Activated naive CD8-positive, alpha-beta T cell treated with anti-CD3 and anti-CD28 coated beads for 36 hours (primary cell): Measurements from ENCODE around the gene BGLAP. TPM values are rescaled to one million over a fixed set of nuclear protein-coding genes. Genes with fewer than 3 reads are reported as not detected.

Experiments
- DNase-seq: peaks from one replicate; pipeline ENCODE4 v3.0.0; 2021
- H3K27ac Mint-ChIP-seq: one replicate; pipeline ENCODE4 v1.8.0; 2022; ENCODE audit warnings: mild to moderate bottlenecking, moderate library complexity, mixed read lengths
- H3K27me3 Mint-ChIP-seq: one replicate; pipeline ENCODE4 v1.8.0; 2022; ENCODE audit warnings: mild to moderate bottlenecking, mixed read lengths
- H3K36me3 Mint-ChIP-seq: one replicate; pipeline ENCODE4 v1.8.0; 2021; ENCODE audit warnings: mild to moderate bottlenecking, mixed read lengths
- H3K4me1 Mint-ChIP-seq: one replicate; pipeline ENCODE4 v1.8.0; 2021; ENCODE audit warnings: mixed read lengths
- H3K4me3 Mint-ChIP-seq: one replicate; pipeline ENCODE4 v1.8.0; 2022; ENCODE audit warnings: mild to moderate bottlenecking, moderate library complexity, mixed read lengths
- H3K9me3 Mint-ChIP-seq: one replicate; pipeline ENCODE4 v1.8.0; 2022; ENCODE audit warnings: mixed read lengths
- total RNA-seq, 2 experiments: library from RNA; stranded (reverse); gene quantifications; one replicate each; pipeline ENCODE4 v1.2.3, GENCODE V29; 2021

The BGLAP gene
- total RNA-seq, 2 experiments from 2014 or later = 1.6 to 2.2 TPM

DNA sequence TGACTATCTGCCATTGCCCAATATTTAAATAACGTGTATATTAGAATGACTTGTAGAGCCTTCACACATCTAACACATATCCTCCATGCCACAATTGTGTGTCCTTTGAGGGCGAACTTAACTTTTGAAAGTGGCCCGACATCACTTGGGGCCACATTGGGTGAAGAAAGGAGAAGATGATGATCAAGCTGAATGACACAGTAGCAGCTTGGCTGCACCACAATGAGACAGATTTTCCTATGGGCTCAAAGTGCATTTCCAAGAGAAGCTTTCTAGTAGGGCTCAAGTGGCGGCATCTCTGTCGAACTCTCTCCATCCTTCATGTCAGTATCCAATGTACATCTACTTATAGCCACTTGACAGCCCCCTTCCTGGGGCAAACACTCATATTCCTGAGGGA lies 3.7 kb upstream of the BGLAP start:
- no peaks in the 10 kb centered on the region for H3K9me3 Mint-ChIP-seq
- H3K4me3 Mint-ChIP-seq = no peak overlapping the region
- DNase-seq = no peak
- H3K4me1 Mint-ChIP-seq = peaks cover 8% of the 10 kb centered on the region
- peaks cover 21% of the 10 kb centered on the region for H3K36me3 Mint-ChIP-seq
- H3K27me3 Mint-ChIP-seq = no peaks in the 10 kb centered on the region
- peak overlapping the region; percentile 45 for H3K27ac Mint-ChIP-seq

DNA sequence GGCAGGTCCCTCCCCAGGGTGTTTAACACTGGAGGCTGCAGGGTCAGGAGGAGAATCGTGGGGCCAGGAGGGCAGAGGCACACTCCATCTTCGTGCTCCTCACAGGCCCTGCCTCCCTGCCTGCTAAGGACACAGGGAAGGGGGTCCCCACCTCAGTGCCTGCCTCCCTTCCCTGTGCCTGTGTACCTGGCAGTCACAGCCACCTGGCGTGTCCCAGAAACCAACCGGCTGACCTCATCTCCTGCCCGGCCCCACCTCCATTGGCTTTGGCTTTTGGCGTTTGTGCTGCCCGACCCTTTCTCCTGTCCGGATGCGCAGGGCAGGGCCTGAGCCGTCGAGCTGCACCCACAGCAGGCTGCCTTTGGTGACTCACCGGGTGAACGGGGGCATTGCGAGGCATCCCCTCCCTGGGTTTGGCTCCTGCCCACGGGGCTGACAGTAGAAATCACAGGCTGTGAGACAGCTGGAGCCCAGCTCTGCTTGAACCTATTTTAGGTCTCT lies 623 bp upstream of the BGLAP start:
- DNase-seq = no peak
- H3K4me1 Mint-ChIP-seq = peaks cover 23% of the 10 kb centered on the region
- peaks cover 17% of the 10 kb centered on the region for H3K36me3 Mint-ChIP-seq
- H3K27me3 Mint-ChIP-seq = no peaks in the 10 kb centered on the region
- H3K9me3 Mint-ChIP-seq = no peaks in the 10 kb centered on the region
- no peak overlapping the region for H3K4me3 Mint-ChIP-seq
- no peak overlapping the region for H3K27ac Mint-ChIP-seq

DNA sequence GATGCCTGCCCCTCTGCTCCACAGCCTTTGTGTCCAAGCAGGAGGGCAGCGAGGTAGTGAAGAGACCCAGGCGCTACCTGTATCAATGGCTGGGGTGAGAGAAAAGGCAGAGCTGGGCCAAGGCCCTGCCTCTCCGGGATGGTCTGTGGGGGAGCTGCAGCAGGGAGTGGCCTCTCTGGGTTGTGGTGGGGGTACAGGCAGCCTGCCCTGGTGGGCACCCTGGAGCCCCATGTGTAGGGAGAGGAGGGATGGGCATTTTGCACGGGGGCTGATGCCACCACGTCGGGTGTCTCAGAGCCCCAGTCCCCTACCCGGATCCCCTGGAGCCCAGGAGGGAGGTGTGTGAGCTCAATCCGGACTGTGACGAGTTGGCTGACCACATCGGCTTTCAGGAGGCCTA lies 754 bp downstream of the BGLAP start:
- no peaks in the 10 kb centered on the region for H3K27me3 Mint-ChIP-seq
- H3K36me3 Mint-ChIP-seq = peaks cover 13% of the 10 kb centered on the region
- no peak overlapping the region for H3K27ac Mint-ChIP-seq
- no peak for DNase-seq
- peaks cover 23% of the 10 kb centered on the region for H3K4me1 Mint-ChIP-seq
- no peaks in the 10 kb centered on the region for H3K9me3 Mint-ChIP-seq
- H3K4me3 Mint-ChIP-seq = no peak overlapping the region

DNA sequence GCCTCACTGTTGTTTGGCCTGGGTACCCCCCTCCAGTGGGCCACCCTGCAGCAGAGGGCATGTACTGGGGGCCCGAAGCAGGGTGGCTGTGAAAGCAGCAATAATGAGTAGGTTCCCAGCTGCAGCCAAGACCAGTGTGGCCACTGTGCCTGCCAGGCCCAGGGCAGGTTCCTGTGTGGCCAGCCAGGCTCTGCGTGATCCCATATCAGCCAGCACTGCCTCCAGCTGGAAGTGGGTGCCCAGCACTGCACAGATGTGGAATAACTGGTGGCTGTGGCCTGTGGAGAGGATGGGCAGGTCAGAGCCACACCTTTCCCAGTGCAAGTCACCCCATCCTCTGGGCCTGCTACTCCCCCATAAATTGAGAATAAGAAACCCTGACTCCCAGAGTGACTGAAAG lies 2.1 kb downstream of the BGLAP start:
- Mint-ChIP-seq H3K9me3 (no peaks in the 10 kb centered on the region), H3K4me1 (peaks cover 16% of the 10 kb centered on the region), H3K27me3 (no peaks in the 10 kb centered on the region), H3K36me3 (peaks cover 9% of the 10 kb centered on the region), H3K27ac (no peak overlapping the region), H3K4me3 (no peak overlapping the region)
- no peak for DNase-seq

DNA sequence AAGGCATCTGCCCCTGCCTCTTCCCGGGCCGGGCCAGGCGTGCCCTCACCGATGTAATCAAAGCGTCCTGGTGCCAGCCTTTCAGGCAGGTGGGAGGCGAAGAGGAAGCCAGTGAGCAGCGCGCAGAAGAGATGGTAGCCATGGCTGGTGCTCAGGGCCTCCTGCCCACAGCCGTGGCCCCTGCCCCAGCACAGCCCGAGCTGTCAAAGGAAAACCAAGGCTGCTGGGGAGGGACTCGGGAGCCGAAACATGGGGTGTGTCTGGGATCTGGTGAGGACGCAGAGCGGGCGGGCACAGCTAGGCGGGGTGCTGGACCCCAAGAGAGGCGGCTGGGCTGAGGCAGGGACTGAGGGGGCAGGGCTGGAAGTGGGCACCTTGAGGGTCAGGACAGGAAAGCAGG lies 2.7 kb downstream of the BGLAP start:
- H3K27me3 Mint-ChIP-seq = no peaks in the 10 kb centered on the region
- DNase-seq = no peak
- H3K27ac Mint-ChIP-seq = peak overlapping the region; percentile 12
- peak overlapping the region; percentile 71 for H3K4me3 Mint-ChIP-seq
- peaks cover 12% of the 10 kb centered on the region for H3K36me3 Mint-ChIP-seq
- peaks cover 16% of the 10 kb centered on the region for H3K4me1 Mint-ChIP-seq
- H3K9me3 Mint-ChIP-seq = no peaks in the 10 kb centered on the region

DNA sequence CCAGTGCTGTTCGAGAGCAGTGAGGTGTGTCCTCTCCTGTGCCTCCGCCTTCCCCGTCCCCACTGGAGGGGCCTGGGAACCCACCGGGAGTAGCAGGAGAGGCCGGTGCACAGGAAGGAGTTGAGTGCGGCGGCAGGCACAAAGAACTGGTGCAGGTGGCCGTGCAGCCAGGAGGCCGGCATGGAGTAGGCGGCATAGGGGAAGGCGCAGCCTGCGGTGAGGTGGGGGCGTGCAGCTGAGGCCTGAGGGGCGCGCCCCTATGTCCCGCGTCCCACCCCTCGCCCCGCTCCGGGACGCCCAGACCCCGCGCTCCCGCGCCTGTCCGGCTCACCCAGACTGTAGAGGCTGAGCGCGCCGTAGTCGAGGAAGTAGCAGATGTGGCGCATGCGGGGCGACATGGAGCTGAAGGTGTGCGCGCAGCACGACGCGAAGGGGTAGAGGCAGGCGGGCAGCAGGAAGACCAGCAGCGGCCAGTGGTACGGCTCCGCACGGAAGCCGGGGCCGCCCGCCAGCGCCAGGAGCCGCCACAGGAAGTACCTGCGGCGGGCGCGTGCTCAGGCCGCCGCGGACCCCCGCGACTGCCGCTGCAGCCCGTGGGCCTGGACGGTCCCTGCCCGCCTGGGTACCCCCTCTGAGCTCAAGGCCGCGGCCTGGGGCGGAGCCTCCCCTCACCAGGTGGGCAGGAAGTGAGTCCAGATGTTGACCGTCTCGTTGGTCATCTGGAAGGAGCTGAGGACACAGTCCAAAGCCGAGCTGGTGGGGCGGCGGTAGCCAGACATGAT lies 3.7 kb downstream of the BGLAP start:
- Mint-ChIP-seq H3K27ac (peak overlapping the region; percentile 73), H3K27me3 (no peaks in the 10 kb centered on the region), H3K4me1 (peaks cover 16% of the 10 kb centered on the region), H3K9me3 (no peaks in the 10 kb centered on the region), H3K36me3 (peaks cover 10% of the 10 kb centered on the region), H3K4me3 (peak overlapping the region; percentile 71)
- DNase-seq = peak; percentile 51

DNA sequence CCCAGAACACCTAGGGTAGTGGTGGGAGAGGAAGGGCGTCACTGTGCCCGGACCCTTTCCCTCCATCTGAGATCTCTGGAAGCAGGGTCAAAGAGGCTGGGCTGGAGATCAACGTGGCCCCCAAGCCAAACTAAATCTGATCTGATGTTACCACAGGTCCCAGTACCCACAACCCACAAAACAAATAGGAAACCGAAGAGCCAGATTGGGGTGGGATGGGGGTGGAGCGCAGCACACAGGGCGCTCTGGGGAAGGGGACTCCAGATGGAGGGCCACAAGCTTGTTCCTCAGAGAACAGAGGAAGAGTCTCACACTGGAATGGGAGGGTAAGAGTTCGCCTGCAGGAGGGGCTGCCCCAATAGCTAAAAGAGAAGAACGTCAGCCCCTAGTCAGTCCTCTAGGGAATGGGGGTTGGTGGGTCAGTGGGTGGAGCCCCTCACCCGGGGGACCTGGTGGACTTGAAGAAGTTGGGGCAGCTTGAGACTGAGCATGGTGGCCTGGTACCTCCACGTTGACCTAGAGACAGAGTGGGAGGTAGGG lies 4.3 kb downstream of the BGLAP start:
- H3K27me3 Mint-ChIP-seq = no peaks in the 10 kb centered on the region
- H3K4me1 Mint-ChIP-seq = peaks cover 16% of the 10 kb centered on the region
- DNase-seq = no peak
- no peaks in the 10 kb centered on the region for H3K9me3 Mint-ChIP-seq
- H3K36me3 Mint-ChIP-seq = peaks cover 10% of the 10 kb centered on the region
- H3K4me3 Mint-ChIP-seq = no peak overlapping the region
- peak overlapping the region; percentile 42 for H3K27ac Mint-ChIP-seq

DNA sequence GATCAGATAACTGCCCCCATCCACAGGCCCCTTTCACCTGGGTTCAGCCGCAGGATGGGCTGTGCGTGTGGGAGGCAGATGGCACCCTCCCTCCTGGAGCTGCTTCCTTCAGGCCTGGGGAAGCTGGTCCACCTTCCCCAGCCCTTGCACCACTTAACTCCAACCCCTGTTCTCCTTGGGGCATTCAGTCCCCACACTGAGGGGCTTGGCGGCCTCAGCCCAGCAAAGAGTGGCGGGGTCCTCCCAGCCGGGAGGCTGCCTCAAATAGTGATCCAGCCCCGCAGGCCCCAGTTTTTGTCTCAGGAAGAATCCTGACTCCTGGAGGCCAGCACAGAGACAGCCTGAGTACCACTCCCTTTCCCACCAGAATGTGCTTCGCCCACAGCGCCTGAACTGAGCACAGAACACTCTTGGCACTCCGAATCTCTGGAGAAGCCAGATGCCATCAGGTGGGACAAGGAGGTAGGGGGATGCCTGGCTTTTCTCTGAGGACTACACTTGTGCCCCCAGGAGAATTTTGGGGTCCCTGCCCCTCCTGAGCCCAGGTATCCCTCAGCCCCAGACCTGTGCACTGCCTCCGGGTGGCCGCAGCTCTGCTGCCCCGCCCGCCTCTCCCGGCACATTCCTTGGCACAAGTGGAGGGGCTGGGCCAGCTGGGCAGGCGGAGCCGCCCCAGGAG lies 4.9 kb downstream of the BGLAP start:
- no peaks in the 10 kb centered on the region for H3K9me3 Mint-ChIP-seq
- H3K4me1 Mint-ChIP-seq = peaks cover 16% of the 10 kb centered on the region
- H3K27ac Mint-ChIP-seq = no peak overlapping the region
- peaks cover 10% of the 10 kb centered on the region for H3K36me3 Mint-ChIP-seq
- DNase-seq = no peak
- H3K4me3 Mint-ChIP-seq = no peak overlapping the region
- H3K27me3 Mint-ChIP-seq = no peaks in the 10 kb centered on the region

DNA sequence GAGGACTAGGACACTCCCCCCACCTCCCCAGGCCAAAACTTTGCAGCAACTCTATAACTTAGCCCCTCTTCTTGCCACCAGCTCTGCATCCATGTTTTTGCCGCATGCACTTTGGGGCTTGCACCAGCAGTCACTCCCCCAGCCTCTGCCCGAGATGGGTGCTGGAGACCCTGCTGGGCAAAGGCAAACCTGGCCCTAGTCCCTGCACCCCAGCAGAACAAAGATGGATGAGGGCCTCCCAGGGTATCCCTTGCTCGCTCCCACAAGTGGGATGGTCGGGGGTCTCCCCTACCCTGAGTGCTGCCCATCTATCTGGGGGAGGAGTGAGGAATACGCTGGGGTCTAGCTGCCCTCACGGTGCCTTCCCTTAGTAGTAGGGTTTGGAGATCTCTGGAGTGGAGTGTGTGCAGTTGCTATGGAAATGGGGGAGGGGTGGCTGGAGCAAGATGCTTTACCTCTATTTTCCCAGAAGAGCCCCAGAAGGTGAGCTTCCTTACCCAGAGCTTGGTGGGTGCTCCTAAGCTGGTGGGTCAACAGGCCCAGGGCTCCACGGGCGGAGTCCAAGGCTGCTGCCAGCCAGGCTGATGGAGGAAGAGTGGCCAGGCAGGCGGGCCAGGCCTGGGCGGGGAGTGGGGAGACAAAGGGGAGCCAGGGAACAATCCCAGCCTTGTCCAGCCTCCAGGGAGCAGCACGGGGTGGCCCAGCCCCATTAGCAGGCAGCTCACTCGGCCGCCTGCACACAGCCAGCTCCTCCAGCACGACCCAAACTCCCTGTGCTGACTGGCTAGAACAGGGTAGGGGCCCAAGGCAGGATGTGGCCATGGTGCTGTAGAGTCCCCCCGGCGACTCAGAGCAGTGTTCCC lies 5.7 kb downstream of the BGLAP start, which contains the start of gene PAQR6:
PAQR6 (minus strand) TSS at position 597 of the 863 bp plus-strand sequence. CDS start 1,325 bp downstream, outside the sequence.
- Mint-ChIP-seq H3K4me3 (no peak within 1 kb of the TSS), H3K27me3 (no peaks in the 10 kb centered on the region), H3K36me3 (peaks cover 10% of the 10 kb centered on the region), H3K9me3 (no peaks in the 10 kb centered on the region), H3K4me1 (peaks cover 16% of the 10 kb centered on the region), H3K27ac (no peak within 1 kb of the TSS)
- no peak for DNase-seq

DNA sequence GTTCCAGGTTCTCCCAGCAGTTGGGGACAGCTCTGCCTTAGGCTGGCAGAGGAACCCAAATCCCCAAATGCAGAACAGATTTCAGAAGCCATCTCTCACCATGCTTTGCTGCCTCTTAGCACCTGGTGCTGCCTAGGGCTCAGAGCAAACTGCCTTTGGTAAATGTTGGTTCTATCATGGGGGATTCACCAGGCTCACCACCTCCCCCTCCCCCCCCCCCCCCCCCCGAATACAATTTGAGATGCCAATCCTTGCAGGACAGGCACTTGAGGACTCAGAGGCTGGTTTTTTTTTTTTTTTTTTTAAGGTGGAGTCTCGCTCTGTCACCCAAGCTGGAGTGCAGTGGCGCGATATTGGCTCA lies 6.3 kb downstream of the BGLAP start:
- Mint-ChIP-seq H3K4me3 (no peak overlapping the region), H3K27me3 (no peaks in the 10 kb centered on the region), H3K4me1 (peaks cover 16% of the 10 kb centered on the region), H3K9me3 (no peaks in the 10 kb centered on the region), H3K36me3 (peaks cover 10% of the 10 kb centered on the region), H3K27ac (no peak overlapping the region)
- DNase-seq = no peak

DNA sequence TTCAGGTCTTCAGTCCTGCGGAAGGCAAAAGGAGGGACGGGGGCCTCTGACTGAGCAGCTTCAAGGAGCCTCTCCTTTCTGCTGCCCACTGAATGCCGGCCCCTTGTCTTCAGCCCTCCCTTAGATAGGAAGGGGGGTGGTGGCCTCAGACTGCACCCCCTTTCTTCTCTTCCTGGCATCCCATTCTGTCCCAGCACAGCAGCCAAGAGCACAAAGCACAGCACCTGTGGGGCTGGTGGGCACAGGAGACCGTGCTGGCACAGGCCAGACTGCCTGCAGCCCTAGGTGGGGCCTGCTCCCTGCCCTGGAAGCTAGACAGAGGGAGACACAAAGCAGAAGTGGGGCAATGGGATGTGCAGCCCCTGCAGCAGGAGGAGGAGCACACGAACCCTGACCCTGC lies 7.6 kb downstream of the BGLAP start:
- Mint-ChIP-seq H3K4me1 (peaks cover 15% of the 10 kb centered on the region), H3K4me3 (no peak overlapping the region), H3K27me3 (no peaks in the 10 kb centered on the region), H3K36me3 (peaks cover 10% of the 10 kb centered on the region), H3K27ac (no peak overlapping the region), H3K9me3 (no peaks in the 10 kb centered on the region)
- DNase-seq = no peak

DNA sequence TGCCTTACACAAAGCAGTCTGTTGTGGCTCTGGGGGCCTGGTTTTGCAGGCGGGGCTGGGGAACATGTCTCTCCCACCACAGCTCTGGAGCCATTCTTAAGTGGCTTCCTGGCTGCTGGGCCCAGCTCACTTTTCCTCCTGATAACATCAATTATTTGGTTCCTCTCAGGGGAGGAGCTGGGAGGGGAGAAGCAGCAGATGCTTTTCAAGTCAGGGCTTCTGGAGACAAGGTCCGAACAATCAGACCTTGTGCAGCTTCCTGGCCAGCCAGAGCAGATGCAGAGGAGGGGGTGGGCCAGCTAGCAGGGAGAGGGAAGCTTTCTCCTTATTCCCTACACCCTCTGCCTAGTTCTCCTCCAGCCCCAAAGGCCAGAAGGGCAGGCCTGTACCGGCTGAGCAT lies 9.5 kb downstream of the BGLAP start:
- Mint-ChIP-seq H3K36me3 (peaks cover 16% of the 10 kb centered on the region), H3K27me3 (no peaks in the 10 kb centered on the region), H3K4me1 (no peaks in the 10 kb centered on the region), H3K4me3 (no peak overlapping the region), H3K9me3 (no peaks in the 10 kb centered on the region), H3K27ac (no peak overlapping the region)
- no peak for DNase-seq

DNA sequence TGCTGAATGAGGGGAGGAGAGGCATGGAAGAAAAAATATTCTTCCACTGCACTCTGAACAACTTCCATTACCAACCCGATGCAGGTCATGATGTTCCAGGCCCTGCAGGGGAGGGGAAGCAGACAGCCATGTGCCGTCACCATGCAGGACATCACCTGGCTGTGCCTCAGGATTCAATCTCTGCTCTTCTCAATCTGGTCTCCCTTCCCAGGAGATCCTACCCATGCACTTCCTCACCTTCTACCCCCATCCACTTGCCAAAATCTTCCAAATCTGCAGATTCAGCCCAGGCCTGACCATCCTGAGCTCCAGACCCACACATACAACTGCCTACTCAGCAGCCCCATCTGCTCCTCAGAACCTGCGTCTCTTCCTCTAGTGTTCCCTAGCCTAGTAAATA lies 11.7 kb downstream of the BGLAP start:
- DNase-seq = no peak
- H3K36me3 Mint-ChIP-seq = peaks cover 13% of the 10 kb centered on the region
- H3K27ac Mint-ChIP-seq = peak overlapping the region; percentile 5
- no peaks in the 10 kb centered on the region for H3K9me3 Mint-ChIP-seq
- H3K27me3 Mint-ChIP-seq = no peaks in the 10 kb centered on the region
- no peaks in the 10 kb centered on the region for H3K4me1 Mint-ChIP-seq
- no peak overlapping the region for H3K4me3 Mint-ChIP-seq

DNA sequence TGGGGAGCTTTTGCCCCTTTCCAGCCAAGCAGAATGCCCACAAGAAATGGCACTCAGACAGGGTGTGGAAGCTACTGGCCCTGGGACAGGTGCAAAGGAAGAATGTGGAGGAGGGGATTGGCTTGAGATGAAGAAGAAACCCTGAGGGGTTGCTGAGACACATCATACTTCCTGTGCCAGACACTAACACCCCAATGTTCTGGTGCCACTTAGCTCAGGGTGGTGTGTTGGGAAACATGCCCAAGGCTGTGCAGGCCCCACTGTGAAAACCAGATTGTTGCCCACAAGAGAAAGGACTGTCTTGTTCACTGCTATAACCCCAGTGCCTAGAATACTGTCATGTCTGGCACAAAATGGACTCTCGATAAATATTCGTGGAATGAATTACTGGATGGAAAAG lies 15.7 kb downstream of the BGLAP start:
- Mint-ChIP-seq H3K4me3 (no peak overlapping the region), H3K9me3 (no peaks in the 10 kb centered on the region), H3K36me3 (peaks cover 21% of the 10 kb centered on the region), H3K4me1 (peaks cover 3% of the 10 kb centered on the region), H3K27ac (no peak overlapping the region), H3K27me3 (no peaks in the 10 kb centered on the region)
- no peak for DNase-seq

DNA sequence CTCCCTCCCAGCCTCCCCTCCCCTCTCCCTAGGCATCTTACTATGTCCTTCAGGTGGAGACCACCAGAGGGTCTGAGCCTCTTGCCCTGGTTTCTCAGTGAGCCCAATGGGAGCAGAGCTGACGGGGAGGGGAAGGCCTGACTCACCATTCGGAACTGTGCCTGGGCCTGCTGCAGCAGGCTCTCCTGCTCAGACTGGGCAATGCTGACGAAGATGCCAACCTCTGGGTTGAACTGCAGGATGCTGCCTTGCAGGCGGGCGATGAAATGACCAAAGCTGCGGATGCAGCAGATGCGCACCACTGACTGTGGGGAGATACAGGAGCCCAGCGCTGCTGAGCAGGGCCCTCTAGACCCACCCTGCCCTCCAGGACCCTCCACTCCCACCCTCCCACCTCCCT lies 16.9 kb downstream of the BGLAP start:
- peaks cover 3% of the 10 kb centered on the region for H3K4me1 Mint-ChIP-seq
- H3K4me3 Mint-ChIP-seq = no peak overlapping the region
- H3K36me3 Mint-ChIP-seq = peaks cover 31% of the 10 kb centered on the region
- no peaks in the 10 kb centered on the region for H3K27me3 Mint-ChIP-seq
- H3K9me3 Mint-ChIP-seq = no peaks in the 10 kb centered on the region
- no peak overlapping the region for H3K27ac Mint-ChIP-seq
- DNase-seq = no peak
